HL-60 (cell line): ENCODE data around the gene ACADM.
"Not testable (repeated sequence)": the region's sequence is repeated elsewhere in the genome, so short reads cannot be mapped to it uniquely, and the experiment has no call there.

Source experiments
- DNase-seq, 2 experiments: peaks; one replicate each; pipeline ENCODE4 v3.0.0-alpha.2; 2010 to 2020; ENCODE audit warnings: low read depth in 1 of 2, low spot score in 1 of 2
- H3K27ac ChIP-seq: fragments of 250-450 bp; sonication (Bioruptor Pico); replicated peaks from 2 replicates; pipeline ENCODE4 v1.5.1; 2020; ENCODE audit warnings: mild to moderate bottlenecking, moderate library complexity
- H3K27me3 ChIP-seq: fragments of 250-450 bp; sonication (Bioruptor Pico); 2 replicates; pipeline ENCODE4 v1.5.1; 2021; ENCODE audit warnings: mild to moderate bottlenecking, moderate library complexity; ENCODE audit not compliant: insufficient read depth, poor library complexity, severe bottlenecking
- H3K4me3 ChIP-seq: replicated peaks from 2 replicates; pipeline ENCODE4 v1.5.1; 2011; ENCODE audit warnings: mild to moderate bottlenecking, control low read depth, low read length; ENCODE audit not compliant: insufficient read depth
- GABPA ChIP-seq: IDR thresholded peaks from 2 replicates; pipeline ENCODE4 v1.6.1; 2012; ENCODE audit warnings: low read depth
- POLR2AphosphoS5 ChIP-seq: IDR thresholded peaks from 2 replicates; pipeline ENCODE4 v1.6.1; 2012; ENCODE audit warnings: low read depth
- SPI1 ChIP-seq: IDR thresholded peaks from 2 replicates; pipeline ENCODE4 v1.6.1; 2012; ENCODE audit warnings: low read depth, mild to moderate bottlenecking, borderline replicate concordance
- TF ChIP-seq, protein P1 (sequence below): IDR thresholded peaks from 2 replicates; pipeline ENCODE4 v1.6.1; 2012; ENCODE audit warnings: low read depth; ENCODE audit not compliant: insufficient replicate concordance
- TF ChIP-seq, protein P2 (sequence below): IDR thresholded peaks from one replicate; pipeline ENCODE4 v1.5.1; 2011; ENCODE audit warnings: low read length, control low read depth, inconsistent platforms; ENCODE audit not compliant: insufficient read depth

The ACADM gene

DNA sequence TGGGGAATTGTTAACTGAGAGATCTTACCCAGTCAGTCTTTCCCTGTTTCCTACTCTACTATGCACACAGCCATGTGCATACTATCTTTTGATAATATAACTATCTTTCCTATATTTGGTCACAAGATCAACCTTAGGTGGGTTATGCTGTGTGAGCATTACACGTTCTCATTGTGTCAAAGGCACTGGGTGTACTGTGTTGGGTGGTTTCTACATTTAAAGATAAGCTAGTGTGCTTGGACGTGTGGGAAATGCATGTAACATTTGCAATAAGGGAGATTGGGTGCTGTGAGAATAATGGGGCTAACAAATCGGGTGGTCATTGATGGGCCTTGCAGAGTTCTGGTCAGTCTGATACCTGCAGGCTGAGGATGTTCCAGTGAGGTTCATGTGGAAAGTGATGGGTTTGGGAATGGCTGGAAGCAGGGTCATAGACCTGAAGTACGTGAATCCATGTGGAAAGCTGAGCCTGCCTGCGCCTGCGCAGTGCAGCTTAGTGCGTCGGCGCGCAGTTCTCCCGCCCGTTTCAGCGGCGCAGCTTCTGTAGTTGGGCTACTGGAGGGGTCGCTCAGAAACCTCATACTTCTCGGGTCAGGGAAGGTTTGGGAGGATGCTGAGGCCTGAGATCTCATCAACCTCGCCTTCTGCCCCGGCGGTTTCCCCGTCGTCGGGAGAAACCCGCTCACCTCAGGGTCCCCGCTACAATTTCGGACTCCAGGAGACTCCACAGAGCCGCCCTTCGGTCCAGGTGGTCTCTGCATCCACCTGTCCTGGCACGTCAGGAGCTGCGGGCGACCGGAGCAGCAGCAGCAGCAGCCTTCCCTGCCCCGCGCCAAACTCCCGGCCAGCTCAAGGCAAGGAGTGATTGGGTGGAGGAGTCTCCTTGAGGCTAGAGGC is 72.1 kb downstream of the ACADM start, which contains the start of gene MSH4:
Gene MSH4 (plus strand): TSS at position 507 of the 897 bp plus-strand sequence. CDS start 104 bp downstream, at position 611.
- H3K4me3 ChIP-seq = no peak within 1 kb of the TSS
- no peaks in the 10 kb centered on the region for H3K27me3 ChIP-seq
- TF ChIP-seq SPI1 (no peak), POLR2AphosphoS5 (peak; percentile 61)
- TF ChIP-seq, protein P1, sequence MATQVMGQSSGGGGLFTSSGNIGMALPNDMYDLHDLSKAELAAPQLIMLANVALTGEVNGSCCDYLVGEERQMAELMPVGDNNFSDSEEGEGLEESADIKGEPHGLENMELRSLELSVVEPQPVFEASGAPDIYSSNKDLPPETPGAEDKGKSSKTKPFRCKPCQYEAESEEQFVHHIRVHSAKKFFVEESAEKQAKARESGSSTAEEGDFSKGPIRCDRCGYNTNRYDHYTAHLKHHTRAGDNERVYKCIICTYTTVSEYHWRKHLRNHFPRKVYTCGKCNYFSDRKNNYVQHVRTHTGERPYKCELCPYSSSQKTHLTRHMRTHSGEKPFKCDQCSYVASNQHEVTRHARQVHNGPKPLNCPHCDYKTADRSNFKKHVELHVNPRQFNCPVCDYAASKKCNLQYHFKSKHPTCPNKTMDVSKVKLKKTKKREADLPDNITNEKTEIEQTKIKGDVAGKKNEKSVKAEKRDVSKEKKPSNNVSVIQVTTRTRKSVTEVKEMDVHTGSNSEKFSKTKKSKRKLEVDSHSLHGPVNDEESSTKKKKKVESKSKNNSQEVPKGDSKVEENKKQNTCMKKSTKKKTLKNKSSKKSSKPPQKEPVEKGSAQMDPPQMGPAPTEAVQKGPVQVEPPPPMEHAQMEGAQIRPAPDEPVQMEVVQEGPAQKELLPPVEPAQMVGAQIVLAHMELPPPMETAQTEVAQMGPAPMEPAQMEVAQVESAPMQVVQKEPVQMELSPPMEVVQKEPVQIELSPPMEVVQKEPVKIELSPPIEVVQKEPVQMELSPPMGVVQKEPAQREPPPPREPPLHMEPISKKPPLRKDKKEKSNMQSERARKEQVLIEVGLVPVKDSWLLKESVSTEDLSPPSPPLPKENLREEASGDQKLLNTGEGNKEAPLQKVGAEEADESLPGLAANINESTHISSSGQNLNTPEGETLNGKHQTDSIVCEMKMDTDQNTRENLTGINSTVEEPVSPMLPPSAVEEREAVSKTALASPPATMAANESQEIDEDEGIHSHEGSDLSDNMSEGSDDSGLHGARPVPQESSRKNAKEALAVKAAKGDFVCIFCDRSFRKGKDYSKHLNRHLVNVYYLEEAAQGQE = no peak
- H3K27ac ChIP-seq = no peak within 1 kb of the TSS
- DNase-seq = peak in 1 of 2 experiments; percentile 5

DNA sequence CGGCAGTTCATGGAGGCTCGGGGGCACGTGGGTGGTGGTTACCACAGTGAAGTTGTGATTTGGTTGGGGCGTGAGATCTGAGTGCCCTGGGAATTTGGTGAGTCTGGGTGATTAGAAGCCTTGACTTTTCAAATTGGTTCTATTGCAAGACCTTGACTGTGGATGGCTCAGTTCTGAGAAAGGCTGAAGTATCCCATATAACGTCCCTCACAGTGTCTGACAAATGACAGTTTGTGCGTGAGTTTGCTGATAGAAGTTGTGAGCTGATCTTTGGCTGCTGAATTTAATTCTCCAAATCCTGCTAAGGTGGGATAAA is 72.7 kb downstream of the ACADM start:
- DNase-seq = no peak

DNA sequence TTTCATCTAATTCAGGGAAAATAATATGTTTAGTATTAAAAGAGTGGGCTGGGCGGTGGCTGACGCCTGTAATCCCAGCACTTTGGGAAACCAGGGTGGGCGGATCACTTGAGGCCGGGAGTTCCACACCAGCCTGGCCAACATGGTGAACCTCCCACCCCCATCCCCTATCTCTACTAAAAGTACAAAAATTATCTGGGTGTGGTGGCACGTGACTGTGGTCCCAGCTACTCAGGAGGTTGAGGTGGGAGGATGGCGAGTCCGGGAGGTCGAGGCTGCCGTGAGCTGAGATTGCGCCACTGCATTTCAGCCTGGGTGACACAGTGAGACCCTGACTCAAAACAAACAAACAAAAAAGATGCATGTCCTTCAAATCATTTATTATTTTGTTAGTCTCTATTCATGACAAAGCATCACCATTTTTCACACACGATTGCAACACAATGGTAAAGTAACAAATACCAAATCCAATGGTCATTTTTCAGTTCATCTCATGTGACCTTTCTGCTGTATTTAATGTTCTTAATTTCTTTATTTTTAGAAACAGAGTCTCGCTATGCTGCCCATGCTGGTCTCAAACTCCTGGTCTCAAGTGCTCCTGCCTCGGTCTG is 73.2 kb downstream of the ACADM start:
- TF ChIP-seq GABPA (no peak), POLR2AphosphoS5 (no peak), SPI1 (no peak)
- TF ChIP-seq, protein P1 = no peak
- TF ChIP-seq, protein P2, sequence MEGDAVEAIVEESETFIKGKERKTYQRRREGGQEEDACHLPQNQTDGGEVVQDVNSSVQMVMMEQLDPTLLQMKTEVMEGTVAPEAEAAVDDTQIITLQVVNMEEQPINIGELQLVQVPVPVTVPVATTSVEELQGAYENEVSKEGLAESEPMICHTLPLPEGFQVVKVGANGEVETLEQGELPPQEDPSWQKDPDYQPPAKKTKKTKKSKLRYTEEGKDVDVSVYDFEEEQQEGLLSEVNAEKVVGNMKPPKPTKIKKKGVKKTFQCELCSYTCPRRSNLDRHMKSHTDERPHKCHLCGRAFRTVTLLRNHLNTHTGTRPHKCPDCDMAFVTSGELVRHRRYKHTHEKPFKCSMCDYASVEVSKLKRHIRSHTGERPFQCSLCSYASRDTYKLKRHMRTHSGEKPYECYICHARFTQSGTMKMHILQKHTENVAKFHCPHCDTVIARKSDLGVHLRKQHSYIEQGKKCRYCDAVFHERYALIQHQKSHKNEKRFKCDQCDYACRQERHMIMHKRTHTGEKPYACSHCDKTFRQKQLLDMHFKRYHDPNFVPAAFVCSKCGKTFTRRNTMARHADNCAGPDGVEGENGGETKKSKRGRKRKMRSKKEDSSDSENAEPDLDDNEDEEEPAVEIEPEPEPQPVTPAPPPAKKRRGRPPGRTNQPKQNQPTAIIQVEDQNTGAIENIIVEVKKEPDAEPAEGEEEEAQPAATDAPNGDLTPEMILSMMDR = no peak
- no peak for DNase-seq
- H3K27ac ChIP-seq = no peak overlapping the region
- H3K4me3 ChIP-seq = no peak overlapping the region
- H3K27me3 ChIP-seq = no peaks in the 10 kb centered on the region

More for the DNA sequence above, 72.7 kb downstream of the ACADM start:
- no peaks in the 10 kb centered on the region for H3K27me3 ChIP-seq
- H3K4me3 ChIP-seq = no peak overlapping the region
- TF ChIP-seq SPI1 (no peak), GABPA (no peak), POLR2AphosphoS5 (no peak)
- TF ChIP-seq, protein P1 = no peak
- TF ChIP-seq, protein P2 = no peak
- no peak overlapping the region for H3K27ac ChIP-seq

DNA sequence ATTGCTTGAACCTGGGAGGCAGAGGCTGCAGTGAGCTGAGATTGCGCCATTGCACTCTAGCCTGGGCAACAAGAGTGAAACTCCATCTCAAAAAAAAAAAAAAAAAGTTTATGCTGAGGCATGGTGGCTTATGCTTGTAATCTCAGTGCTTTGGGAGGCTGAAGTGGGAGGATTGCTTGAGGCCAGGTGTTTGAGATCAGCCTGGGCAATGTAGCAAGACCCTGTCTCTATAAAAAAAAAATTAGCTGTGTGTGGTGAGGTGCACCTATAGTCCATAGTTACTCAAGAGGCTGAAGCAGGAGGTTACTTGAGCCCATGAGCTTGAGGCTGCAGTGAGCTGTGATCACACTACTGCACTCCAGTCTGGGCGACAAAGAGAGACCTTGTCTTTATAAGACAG is 77.0 kb downstream of the ACADM start:
- H3K4me3 ChIP-seq, H3K27me3 ChIP-seq, DNase-seq, H3K27ac ChIP-seq: not testable (repeated sequence)
